Measurements from ENCODE around the gene CHRNB1.
"Not testable (repeated sequence)": the region's sequence is repeated elsewhere in the genome, so short reads cannot be mapped to it uniquely, and the experiment has no call there.

GRCh38 chr17:7470457-7470973 lies 25.7 kb downstream of the CHRNB1 start:
- TF ChIP-seq CTCF (conservative IDR thresholded peaks at IDR 0.05); ZFX (IDR thresholded peaks at IDR 0.05): not testable (repeated sequence)

All from C4-2B (cell line).